ACHN (cell line): Measurements from ENCODE around the gene CDT1.

ENCODE experiments used
- DNase-seq: peaks from one replicate; pipeline ENCODE4 v3.0.0-alpha.2; 2015
- in situ Hi-C: cut with HindIII; loops from 2 replicates; pipeline ENCODE4 v1.10.0; 2017; ENCODE audit warnings: low sequenced_read_pairs, low pct_ligation_motif_present, low pct_unique_long_range_greater_than_20kb

CDT1 gene

DNA sequence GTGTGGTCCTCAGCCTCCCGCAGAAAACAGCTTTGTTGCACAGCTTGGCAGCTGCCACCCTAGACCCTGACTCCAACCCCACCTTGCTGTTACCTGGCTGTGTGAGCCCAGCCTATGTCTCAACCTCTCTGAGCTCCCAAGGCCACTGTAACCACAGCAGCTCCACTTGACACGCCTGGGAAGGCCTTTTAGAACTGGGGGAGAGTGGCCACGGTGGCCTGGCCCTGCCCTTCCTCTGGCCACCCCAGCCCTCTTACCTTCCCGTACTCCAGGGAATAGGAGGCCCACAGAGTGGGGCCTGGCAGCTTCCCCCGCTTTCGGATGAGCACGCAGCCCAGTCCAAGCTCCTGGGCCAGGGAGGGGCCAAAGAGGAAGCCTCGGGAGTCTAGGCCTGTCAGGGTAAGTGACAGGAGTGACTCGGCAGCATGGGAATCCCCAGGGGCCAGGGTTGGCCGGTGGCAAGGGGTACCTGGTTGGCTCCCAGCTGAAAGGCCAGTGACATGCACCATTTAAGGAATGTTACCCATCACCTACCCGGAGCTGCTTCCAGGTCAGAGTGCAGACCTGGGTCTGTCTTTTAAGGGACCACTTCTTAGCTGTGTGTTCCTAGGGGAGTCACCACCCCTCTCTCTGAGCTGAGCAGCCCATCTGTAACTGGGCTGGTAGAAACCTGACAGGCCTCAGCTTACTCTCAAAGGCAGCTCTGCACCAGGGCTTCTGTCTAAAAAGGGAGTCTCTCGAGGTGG lies 6.8 kb downstream of the CDT1 start:
- no peak for DNase-seq
- in situ Hi-C loops, result no loop called here

- in situ Hi-C loops, result no loop called here
- peak; percentile 86 for DNase-seq
Observed at GRCh38 chr16:88810912-88811768, 7.6 kb downstream of the CDT1 start.

- peak; percentile 93 for DNase-seq
- in situ Hi-C loops, result no loop called here
Observed at GRCh38 chr16:88811769-88812512, 8.4 kb downstream of the CDT1 start, which contains the start of gene APRT. Gene APRT, minus strand, starts transcription at chr16:88811928. Its CDS starts 29 bp downstream, at chr16:88811899.

- in situ Hi-C loops, result no loop called here
- peak; percentile 38 for DNase-seq
Observed at GRCh38 chr16:88812513-88813268, 9.1 kb downstream of the CDT1 start.

DNA sequence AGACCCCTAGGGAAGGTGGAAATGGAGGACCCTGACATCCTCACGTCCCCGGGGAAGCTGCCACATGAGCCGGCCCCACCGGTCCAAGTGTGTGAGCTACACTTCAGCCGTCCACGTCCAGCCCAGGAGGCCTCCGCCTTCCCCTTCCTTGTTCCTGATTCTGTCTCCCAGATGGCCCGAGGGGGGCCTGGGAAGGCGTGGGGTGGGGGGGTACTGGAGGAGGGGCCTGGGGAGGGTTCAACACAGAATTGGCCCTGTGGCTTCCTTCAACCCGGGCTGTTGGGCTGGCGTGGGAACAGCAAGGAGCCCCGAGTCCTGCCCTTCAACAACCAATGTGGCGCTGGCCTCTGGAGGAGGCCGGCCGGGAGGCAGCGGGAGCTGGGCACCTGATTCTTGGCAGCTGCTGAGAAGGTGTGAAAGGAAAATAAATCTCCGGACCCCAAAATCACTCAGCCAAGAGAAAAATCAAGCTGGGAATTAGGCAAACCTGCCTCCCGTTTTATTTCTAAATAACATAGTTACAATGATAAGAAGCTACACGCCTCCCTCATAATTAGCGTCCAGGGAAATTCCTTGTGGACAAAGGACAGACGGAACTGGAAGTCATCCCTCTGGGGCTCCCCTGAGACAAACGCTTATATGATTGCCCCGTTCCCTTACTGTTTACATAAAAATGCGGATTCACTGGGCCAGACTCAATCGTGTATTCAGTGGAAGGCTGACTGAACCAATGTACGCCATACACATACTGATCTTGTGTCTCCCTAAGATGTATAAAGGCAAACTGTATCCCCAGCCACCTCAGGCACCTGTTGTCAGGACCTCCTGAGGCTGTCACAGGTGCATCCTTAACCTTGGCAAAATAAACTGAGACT lies 9.9 kb downstream of the CDT1 start:
- in situ Hi-C loops, result no loop called here
- DNase-seq, result no peak

DNA sequence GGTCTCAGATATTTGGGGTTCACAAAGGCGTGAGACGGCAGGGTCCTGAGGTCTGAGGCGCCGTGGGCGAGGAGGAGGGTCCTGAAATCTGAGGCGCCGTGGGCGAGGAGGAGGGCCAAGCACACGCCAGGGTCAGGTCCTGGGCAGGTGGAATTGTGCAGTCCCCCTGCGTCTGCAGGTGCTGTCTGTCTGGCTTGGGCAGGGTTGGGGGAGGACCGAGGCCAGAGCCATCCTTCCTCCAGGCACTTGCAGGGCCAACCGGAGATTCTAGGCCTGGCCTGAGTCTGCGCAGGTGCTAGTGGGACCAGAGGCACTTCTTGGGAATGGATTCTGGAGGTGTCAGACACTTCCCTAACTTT lies 10.5 kb downstream of the CDT1 start:
- in situ Hi-C loops, result no loop called here
- no peak for DNase-seq

GRCh38 chr16:88815227-88815626 lies 11.6 kb downstream of the CDT1 start:
- no peak for DNase-seq
- in situ Hi-C loops, result no loop called here

- DNase-seq, result peak; percentile 47
- in situ Hi-C loops, result no loop called here
Observed at GRCh38 chr16:88815901-88816589, 12.5 kb downstream of the CDT1 start.

DNA sequence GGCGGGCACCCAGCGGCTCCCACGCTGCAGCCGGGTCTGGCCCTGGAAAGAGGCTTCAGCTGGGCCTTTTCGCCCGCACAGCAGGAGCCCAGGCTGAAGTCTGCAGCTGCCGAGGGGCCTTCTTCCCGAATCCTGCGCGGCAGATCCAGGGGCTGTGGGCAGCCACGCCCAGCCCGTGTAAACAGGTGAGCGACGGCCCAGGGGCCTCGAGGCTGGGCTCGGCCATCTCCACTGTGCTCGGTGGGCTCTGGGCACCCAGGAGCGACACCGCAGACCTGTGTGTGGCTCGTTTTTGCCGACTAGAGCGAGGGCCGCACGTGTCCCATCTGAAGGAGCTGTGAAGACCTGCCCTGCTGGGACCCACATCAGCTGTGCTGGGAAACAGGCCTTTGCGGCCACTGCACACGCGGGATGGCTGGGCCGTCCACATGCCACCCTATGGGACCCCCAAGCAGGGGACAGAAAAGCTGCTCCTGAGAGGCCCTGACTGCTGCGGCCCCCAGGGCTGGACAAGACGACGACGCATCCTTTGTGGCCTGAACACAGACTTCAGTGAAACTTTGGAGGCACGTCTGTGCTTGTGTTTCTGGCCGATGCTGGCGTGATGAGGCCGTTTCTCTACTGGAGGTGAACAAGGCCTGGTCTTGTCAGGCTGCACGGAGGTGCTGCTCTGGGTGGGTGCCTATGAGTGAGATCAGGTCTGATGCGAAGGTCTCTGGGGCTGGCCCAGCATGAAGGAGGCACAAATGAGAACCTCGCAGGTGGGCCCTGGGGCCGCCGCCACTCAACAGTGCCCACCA lies 13.3 kb downstream of the CDT1 start:
- in situ Hi-C loops, result no loop called here
- DNase-seq, result no peak

DNA sequence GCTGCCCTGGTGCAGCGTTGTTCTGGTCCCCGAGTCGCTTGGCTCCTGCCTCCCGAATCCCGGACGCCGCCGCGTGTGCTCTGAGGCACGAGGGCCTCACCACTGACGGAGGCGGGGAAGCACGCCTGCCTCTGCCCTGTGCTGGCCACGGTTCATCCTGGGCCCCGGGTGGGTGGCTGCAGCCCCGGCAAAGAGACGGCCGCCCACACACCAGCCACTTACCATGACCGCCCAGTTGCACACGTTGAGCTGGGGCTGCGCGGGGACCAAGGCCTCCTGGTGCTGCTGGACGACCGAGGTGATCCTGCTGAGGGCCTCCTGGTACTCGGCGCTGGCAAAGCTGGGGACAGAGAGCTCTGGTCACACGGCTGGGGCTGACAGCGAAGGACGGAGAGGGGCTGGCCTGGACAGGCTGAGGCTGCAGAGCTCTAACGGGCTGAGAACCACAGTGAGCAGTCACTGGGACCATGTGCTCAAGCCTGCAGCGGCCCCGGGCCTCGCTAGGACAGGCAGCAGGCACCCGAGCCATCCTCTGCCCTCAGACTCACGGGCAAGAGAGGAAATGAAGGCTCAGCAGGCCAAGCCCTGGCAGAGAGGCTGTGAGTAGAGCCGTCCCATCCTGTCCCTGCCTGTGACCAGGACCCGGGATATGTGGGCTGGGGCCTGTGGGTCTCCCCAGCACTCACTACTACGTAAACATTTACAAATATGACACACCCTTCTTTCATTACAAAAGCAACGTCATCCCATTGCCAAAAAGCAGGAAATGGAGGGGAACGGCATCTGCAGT lies 14.4 kb downstream of the CDT1 start:
- DNase-seq, result no peak
- in situ Hi-C loops, result no loop called here

GRCh38 chr16:88818575-88818874 lies 14.9 kb downstream of the CDT1 start:
- in situ Hi-C loops, result no loop called here

DNA sequence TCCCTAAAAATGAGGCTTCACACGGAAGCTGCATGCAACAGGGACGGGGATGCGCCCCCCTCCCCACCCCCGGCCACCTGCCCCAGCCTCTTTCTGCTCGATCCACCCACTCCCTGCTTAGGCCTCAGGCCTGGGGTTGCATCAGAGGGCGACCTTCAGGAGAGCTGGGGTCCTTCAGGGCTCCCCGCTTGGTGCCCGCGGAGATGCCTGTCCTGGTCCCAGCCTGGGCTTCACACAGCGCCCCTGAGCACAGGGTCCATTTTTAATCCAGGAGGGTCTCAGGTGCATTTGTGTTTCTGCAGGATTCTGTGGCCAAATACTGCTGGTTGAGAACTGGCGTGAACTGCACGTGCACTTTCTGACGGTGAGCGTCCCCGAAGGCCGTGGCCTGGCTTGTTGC lies 15.5 kb downstream of the CDT1 start:
- in situ Hi-C loops, result no loop called here
- no peak for DNase-seq

More at GRCh38 chr16:88818575-88818874, 14.9 kb downstream of the CDT1 start:
- no peak for DNase-seq

DNA sequence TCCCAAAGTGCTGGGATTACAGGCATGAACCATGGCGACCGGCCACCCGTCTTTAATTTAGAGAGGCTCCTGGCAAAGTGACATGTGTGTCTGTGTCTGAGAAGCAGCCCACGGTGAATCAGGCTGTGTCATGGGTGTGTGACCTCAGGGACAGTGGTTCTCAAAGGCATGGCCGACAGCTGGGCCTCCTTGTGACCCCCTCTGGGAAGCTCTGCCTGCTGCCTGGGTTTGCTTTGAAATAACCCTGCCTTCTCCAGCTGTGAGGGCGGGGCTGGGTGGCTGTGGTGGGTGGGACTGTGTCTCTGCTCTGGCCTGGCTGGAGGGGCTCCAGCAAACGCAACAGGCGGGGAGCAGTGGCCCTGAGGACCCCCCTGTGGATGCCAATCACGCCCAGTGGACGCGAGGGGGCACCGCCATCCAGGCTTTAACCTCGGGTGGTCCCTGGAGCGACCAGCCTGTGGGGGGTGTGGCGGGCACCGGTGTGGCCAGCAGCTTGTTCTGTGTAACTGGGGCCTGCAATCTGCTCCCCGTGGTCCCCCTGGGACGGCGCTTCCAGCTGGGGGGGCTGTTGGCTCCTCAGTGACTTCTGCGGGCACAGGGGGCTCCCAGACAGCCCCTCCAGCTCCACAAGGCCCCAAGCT lies 16.9 kb downstream of the CDT1 start:
- in situ Hi-C loops, result no loop called here

GRCh38 chr16:88821168-88821850 lies 17.7 kb downstream of the CDT1 start:
- DNase-seq, result no peak
- in situ Hi-C loops, result no loop called here

More for the DNA sequence above, 16.9 kb downstream of the CDT1 start:
- DNase-seq, result no peak
